HepG2 (cell line): ENCODE measurements around the gene PPP1CA. TPM values are rescaled to one million over a fixed set of nuclear protein-coding genes. Genes with fewer than 3 reads are reported as not detected.

Source experiments
- ADNP ChIP-seq: sonication (generic); formaldehyde crosslinking; IDR thresholded peaks from 2 replicates; pipeline ENCODE4 v1.4.0; 2020; ENCODE audit warnings: missing genetic modification reagents
- AGO2 ChIP-seq: fragments of 200-400 bp; formaldehyde crosslinking; optimal IDR thresholded peaks from 2 replicates; pipeline ENCODE3; 2017; ENCODE audit warnings: mild to moderate bottlenecking, low read depth, low read length, moderate library complexity
- BRCA1 ChIP-seq: sonication (generic); formaldehyde crosslinking; IDR thresholded peaks from 2 replicates; pipeline ENCODE4 v1.4.0; 2020; ENCODE audit warnings: missing genetic modification reagents
- DMAP1 ChIP-seq: IDR thresholded peaks from 2 replicates; pipeline ENCODE4 v1.6.1; 2016
- DPF2 ChIP-seq: sonication (generic); formaldehyde crosslinking; IDR thresholded peaks from 2 replicates; pipeline ENCODE4 v1.4.0; 2020; ENCODE audit warnings: mild to moderate bottlenecking, low read depth, missing genetic modification reagents, borderline replicate concordance
- FOXP4 ChIP-seq: sonication (generic); formaldehyde crosslinking; IDR thresholded peaks from 2 replicates; pipeline ENCODE4 v1.4.0; 2020; ENCODE audit warnings: missing genetic modification reagents
- KDM5A ChIP-seq: fragments of 200-600 bp; sonication (generic); IDR thresholded peaks from 2 replicates; pipeline ENCODE4 v1.7.0; 2018; ENCODE audit warnings: antibody characterized with exemption, mild to moderate bottlenecking, low read length, borderline replicate concordance
- MED13 ChIP-seq: sonication (generic); formaldehyde crosslinking; IDR thresholded peaks from 2 replicates; pipeline ENCODE4 v1.5.0; 2020; ENCODE audit warnings: missing genetic modification reagents
- MEF2D ChIP-seq: sonication (generic); formaldehyde crosslinking; IDR thresholded peaks from 2 replicates; pipeline ENCODE4 v1.5.1; 2020; ENCODE audit warnings: mild to moderate bottlenecking, missing genetic modification reagents
- RNF2 ChIP-seq: fragments of 450-650 bp; conservative IDR thresholded peaks from 2 replicates; pipeline ENCODE4 v1.6.1; 2016; ENCODE audit warnings: low read depth
- SIX4 ChIP-seq: sonication (generic); formaldehyde crosslinking; IDR thresholded peaks from 2 replicates; pipeline ENCODE4 v1.4.0; 2020; ENCODE audit warnings: missing genetic modification reagents
- SOX13 ChIP-seq, 3 experiments: fragments of 450-650 bp in 1 of 3; sonication (generic) in 1 of 3; formaldehyde crosslinking in 1 of 3; IDR thresholded peaks in 2 of 3; conservative IDR thresholded peaks in 1 of 3; 2 replicates each; pipeline versions ENCODE4 v1.5.0 to v1.6.1; 2016 to 2020; ENCODE audit warnings: antibody characterized with exemption in 1 of 3, mild to moderate bottlenecking in 1 of 3, missing compliant biosample characterization in 1 of 3, missing genetic modification reagents in 1 of 3, moderate library complexity in 1 of 3
- TEAD2 ChIP-seq: sonication (generic); formaldehyde crosslinking; IDR thresholded peaks from 2 replicates; pipeline ENCODE4 v1.9.0; 2021; ENCODE audit warnings: missing genetic modification reagents
- ZKSCAN5 ChIP-seq: sonication (generic); formaldehyde crosslinking; IDR thresholded peaks from 2 replicates; pipeline ENCODE4 v1.5.1; 2020; ENCODE audit warnings: mild to moderate bottlenecking, missing genetic modification reagents
- ZNF225 ChIP-seq: sonication (generic); formaldehyde crosslinking; IDR thresholded peaks from 2 replicates; pipeline ENCODE4 v1.4.0; 2020; ENCODE audit warnings: mild to moderate bottlenecking, missing genetic modification reagents
- ZNF350 ChIP-seq: sonication (generic); formaldehyde crosslinking; IDR thresholded peaks from 2 replicates; pipeline ENCODE4 v1.4.0; 2020; ENCODE audit warnings: mild to moderate bottlenecking, low read depth, missing genetic modification reagents, borderline replicate concordance
- ZNF367 ChIP-seq: sonication (generic); formaldehyde crosslinking; IDR thresholded peaks from 2 replicates; pipeline ENCODE4 v1.4.0; 2020; ENCODE audit warnings: missing genetic modification reagents, borderline replicate concordance
- ZNF513 ChIP-seq: sonication (generic); formaldehyde crosslinking; conservative IDR thresholded peaks from 2 replicates; pipeline ENCODE4 v1.5.0; 2020; ENCODE audit warnings: missing genetic modification reagents
- ZNF609 ChIP-seq: sonication (generic); formaldehyde crosslinking; IDR thresholded peaks from 2 replicates; pipeline ENCODE4 v1.4.0; 2020; ENCODE audit warnings: mild to moderate bottlenecking, missing genetic modification reagents, borderline replicate concordance
- polyA plus RNA-seq, 8 experiments: library from polyadenylated mRNA; depleted of rRNA in 3 of 8; stranded (reverse) in 7 of 8; unstranded in 1 of 8; fragments of >200 nt; fragmentation: Illumina TruSeq in 4 of 8; extraction: Trizol in 4 of 8; gene quantifications; 2 replicates each; pipeline versions ENCODE4 v1.2.1 to v1.2.3, GENCODE V29; 2011 to 2016; ENCODE audit warnings: low read depth in 4 of 8, missing spikeins in 1 of 8, mixed read lengths in 1 of 8; ENCODE audit not compliant: insufficient read depth in 1 of 8
- total RNA-seq, 5 experiments: library from RNA; depleted of rRNA; stranded (reverse); fragments of >200 nt; fragmentation: Illumina TruSeq; extraction: Trizol; gene quantifications; 2 replicates each; pipeline ENCODE4 v1.2.3, GENCODE V29; 2016; ENCODE audit warnings: low read depth in 1 of 5
- TF ChIP-seq, protein P1 (sequence below): sonication (generic); formaldehyde crosslinking; IDR thresholded peaks from 2 replicates; pipeline ENCODE4 v1.5.1; 2020; ENCODE audit warnings: mild to moderate bottlenecking, moderate library complexity, missing genetic modification reagents

Gene PPP1CA
- total and polyA plus RNA-seq, 2 of the 13 experiments (the other 11 are each of a cell fraction or from before 2014, with no cell fraction given) = 149 to 170 TPM

- TF ChIP-seq ZNF609 = no peak
- no peak for TF ChIP-seq ZNF367 (CRISPR knock-in tag)
- TF ChIP-seq ZNF225 (CRISPR knock-in tag) = peak; percentile 28; the same call in 1 of the 2 replicates
- no peak for TF ChIP-seq KDM5A
- TF ChIP-seq SOX13 (IDR thresholded peaks at IDR 0.05) = no peak
- TF ChIP-seq SOX13 (CRISPR knock-in tag; conservative IDR thresholded peaks at IDR 0.05 in 1 of 2, IDR thresholded peaks at IDR 0.05 in 1 of 2) = no peak
- TF ChIP-seq DPF2 = no peak
- TF ChIP-seq FOXP4 = no peak
- no peak for TF ChIP-seq ZKSCAN5 (CRISPR knock-in tag)
- 0 out of 2 replicates have a peak, but pooled peaks have one; percentile 15 for TF ChIP-seq MEF2D (CRISPR knock-in tag)
- no peak for TF ChIP-seq MED13 (CRISPR knock-in tag)
- peak; percentile 75 for TF ChIP-seq AGO2
- TF ChIP-seq ADNP (CRISPR knock-in tag) = no peak
- TF ChIP-seq, protein P1, sequence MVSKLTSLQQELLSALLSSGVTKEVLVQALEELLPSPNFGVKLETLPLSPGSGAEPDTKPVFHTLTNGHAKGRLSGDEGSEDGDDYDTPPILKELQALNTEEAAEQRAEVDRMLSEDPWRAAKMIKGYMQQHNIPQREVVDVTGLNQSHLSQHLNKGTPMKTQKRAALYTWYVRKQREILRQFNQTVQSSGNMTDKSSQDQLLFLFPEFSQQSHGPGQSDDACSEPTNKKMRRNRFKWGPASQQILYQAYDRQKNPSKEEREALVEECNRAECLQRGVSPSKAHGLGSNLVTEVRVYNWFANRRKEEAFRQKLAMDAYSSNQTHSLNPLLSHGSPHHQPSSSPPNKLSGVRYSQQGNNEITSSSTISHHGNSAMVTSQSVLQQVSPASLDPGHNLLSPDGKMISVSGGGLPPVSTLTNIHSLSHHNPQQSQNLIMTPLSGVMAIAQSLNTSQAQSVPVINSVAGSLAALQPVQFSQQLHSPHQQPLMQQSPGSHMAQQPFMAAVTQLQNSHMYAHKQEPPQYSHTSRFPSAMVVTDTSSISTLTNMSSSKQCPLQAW = peak; percentile 64
- peak; percentile 35; the same call in 1 of the 2 replicates for TF ChIP-seq ZNF350
- TF ChIP-seq RNF2 = no peak
- TF ChIP-seq BRCA1 (CRISPR knock-in tag) = no peak
- TF ChIP-seq SIX4 (CRISPR knock-in tag) = no peak
- TF ChIP-seq TEAD2 (CRISPR knock-in tag) = no peak
- TF ChIP-seq DMAP1 = no peak
- TF ChIP-seq ZNF513 (CRISPR knock-in tag) = no peak
These were observed 640 bp downstream of the PPP1CA start (continued) for GRCh38 chr11:67400942-67401494.
